Panc1 (cell line): ENCODE data around the gene GRID1.

ENCODE experiments used
- CTCF ChIP-seq: fragments of 450-650 bp; IDR thresholded peaks from 2 replicates; pipeline ENCODE4 v1.5.1; 2017; ENCODE audit warnings: mild to moderate bottlenecking
- POLR2AphosphoS5 ChIP-seq: IDR thresholded peaks from 2 replicates; pipeline ENCODE4 v1.6.1; 2012; ENCODE audit warnings: mild to moderate bottlenecking, low read depth, low read length, moderate library complexity
- REST ChIP-seq, 2 experiments: IDR thresholded peaks; 2 replicates each; pipeline ENCODE4 v1.6.1; 2011 to 2012; ENCODE audit warnings: low read depth in 2 of 2, control low read depth in 1 of 2, low read length in 1 of 2, mild to moderate bottlenecking in 1 of 2, moderate library complexity in 1 of 2; ENCODE audit not compliant: insufficient read depth in 1 of 2
- SIN3A ChIP-seq: IDR thresholded peaks from 2 replicates; pipeline ENCODE4 v1.6.1; 2012; ENCODE audit warnings: low read depth, mild to moderate bottlenecking, low read length, moderate library complexity, borderline replicate concordance; ENCODE audit not compliant: insufficient read depth
- TCF7L2 ChIP-seq: IDR thresholded peaks from 2 replicates; pipeline ENCODE4 v1.6.1; 2011; ENCODE audit warnings: mild to moderate bottlenecking, low read depth, low read length, inconsistent platforms

- TF ChIP-seq CTCF (no peak), TCF7L2 (no peak), POLR2AphosphoS5 (no peak), REST (IDR thresholded peaks at IDR 0.05; ENCODE audit: insufficient read depth in 1 of 2, low read depth in 2 of 2, low read length in 1 of 2) (no peak), SIN3A (no peak)
These were observed 808.1 kb downstream of the GRID1 start for GRCh38 chr10:85558533-85558932.
